Brain pericyte (primary cell): ENCODE measurements around the gene TMEM179.
"Not testable (repeated sequence)": the region's sequence is repeated elsewhere in the genome, so short reads cannot be mapped to it uniquely, and the experiment has no call there.

Source experiments
- DNase-seq: peaks from one replicate; pipeline ENCODE4 v3.0.0-alpha.2; 2012; ENCODE audit warnings: low read depth, low spot score

The TMEM179 gene

GRCh38 chr14:104586832-104587620 lies 17.5 kb downstream of the TMEM179 start:
- DNase-seq: no peak

GRCh38 chr14:104585966-104586697 lies 18.4 kb downstream of the TMEM179 start:
- no peak for DNase-seq

GRCh38 chr14:104584557-104584956 lies 20.0 kb downstream of the TMEM179 start:
- DNase-seq: no peak

GRCh38 chr14:104583424-104584306 lies 20.9 kb downstream of the TMEM179 start:
- no peak for DNase-seq

- DNase-seq: no peak
Measured at GRCh38 chr14:104582662-104583061, 21.9 kb downstream of the TMEM179 start.

- DNase-seq: no peak
Measured at GRCh38 chr14:104582005-104582404, 22.6 kb downstream of the TMEM179 start.

GRCh38 chr14:104581521-104581920 lies 23.1 kb downstream of the TMEM179 start:
- no peak for DNase-seq

- DNase-seq: no peak
Measured at GRCh38 chr14:104580961-104581360, 23.6 kb downstream of the TMEM179 start.

GRCh38 chr14:104579939-104580338 lies 24.6 kb downstream of the TMEM179 start:
- not testable (repeated sequence) for DNase-seq

GRCh38 chr14:104579507-104579906 lies 25.1 kb downstream of the TMEM179 start, which contains the start of gene C14orf180:
TSS of gene C14orf180 (plus strand) at chr14:104579764. CDS start at chr14:104586431, 6,667 bp downstream.
- DNase-seq: no peak

GRCh38 chr14:104578321-104578720 lies 26.3 kb downstream of the TMEM179 start:
- no peak for DNase-seq

- no peak for DNase-seq
Measured at GRCh38 chr14:104577847-104578301, 26.7 kb downstream of the TMEM179 start.

GRCh38 chr14:104577426-104577825 lies 27.1 kb downstream of the TMEM179 start:
- no peak for DNase-seq

GRCh38 chr14:104576970-104577332 lies 27.6 kb downstream of the TMEM179 start:
- DNase-seq: no peak

- DNase-seq: no peak
Measured at GRCh38 chr14:104576232-104576969, 28.2 kb downstream of the TMEM179 start.

- no peak for DNase-seq
Measured at GRCh38 chr14:104574978-104575583, 29.5 kb downstream of the TMEM179 start.

GRCh38 chr14:104574536-104574935 lies 30.0 kb downstream of the TMEM179 start:
- DNase-seq: no peak

- DNase-seq: no peak
Measured at GRCh38 chr14:104573930-104574329, 30.6 kb downstream of the TMEM179 start.

GRCh38 chr14:104572668-104573067 lies 31.9 kb downstream of the TMEM179 start:
- no peak for DNase-seq

- no peak for DNase-seq
Measured at GRCh38 chr14:104572024-104572626, 32.4 kb downstream of the TMEM179 start.
